A673 (cell line): Measurements from ENCODE around the gene TBX18. TPM values are rescaled to one million over a fixed set of nuclear protein-coding genes. Genes with fewer than 3 reads are reported as not detected.

ENCODE experiments used
- BruUV-seq: library from RNA; stranded (reverse); fragments of 400-500 nt; replicated peaks from 2 replicates; lab custom pipeline; 2021; lab: Mats Ljungman, UMichigan
- CTCF ChIA-PET: fragments of 300-600 bp; sonication (Branson Sonifier 250); formaldehyde crosslinking; loops from one replicate; lab custom pipeline; 2022; ENCODE audit warnings: antibody characterized with exemption; lab: Charles Lee
- POLR2A ChIA-PET: fragments of 300-600 bp; sonication (Branson Sonifier 250); formaldehyde crosslinking; loops from one replicate; lab custom pipeline; 2022; ENCODE audit warnings: antibody characterized with exemption; ENCODE audit not compliant: low non-redundant PET; lab: Charles Lee
- DNase-seq: peaks from one replicate; pipeline ENCODE4 v3.0.0-alpha.2; 2015; ENCODE audit warnings: low spot score
- H3K27ac ChIP-seq: fragments of 200-600 bp; sonication (generic); 2 replicates; pipeline ENCODE4 v1.5.1; 2016; ENCODE audit warnings: mixed run types, low read depth, mild to moderate bottlenecking, mixed read lengths, antibody characterized with exemption, low read length; ENCODE audit not compliant: poor library complexity, severe bottlenecking
- H3K27me3 ChIP-seq: fragments of 200-600 bp; sonication (generic); replicated peaks from 2 replicates; pipeline ENCODE4 v1.6.1; 2017; ENCODE audit warnings: mixed run types, low read depth, mild to moderate bottlenecking, mixed read lengths, antibody characterized with exemption, low read length; ENCODE audit not compliant: insufficient read depth, poor library complexity
- H3K36me3 ChIP-seq: fragments of 200-600 bp; sonication (generic); 2 replicates; pipeline ENCODE4 v1.6.1; 2016; ENCODE audit warnings: mixed run types, mild to moderate bottlenecking, mixed read lengths, antibody characterized with exemption, low read length; ENCODE audit not compliant: insufficient read depth, poor library complexity, severe bottlenecking
- H3K4me1 ChIP-seq: fragments of 200-600 bp; sonication (generic); 2 replicates; pipeline ENCODE4 v1.6.1; 2017; ENCODE audit warnings: mixed run types, mild to moderate bottlenecking, mixed read lengths, antibody characterized with exemption, low read length; ENCODE audit not compliant: insufficient read depth, poor library complexity, severe bottlenecking
- H3K4me3 ChIP-seq: fragments of 200-600 bp; sonication (generic); 2 replicates; pipeline ENCODE4 v1.5.1; 2016; ENCODE audit warnings: low read depth, mixed run types, mild to moderate bottlenecking, mixed read lengths, low read length; ENCODE audit not compliant: poor library complexity, severe bottlenecking
- H3K9me3 ChIP-seq: fragments of 200-600 bp; sonication (generic); 2 replicates; pipeline ENCODE4 v1.6.1; 2016; ENCODE audit warnings: mixed run types, low read depth, mild to moderate bottlenecking, mixed read lengths, antibody characterized with exemption, low read length; ENCODE audit not compliant: poor library complexity, severe bottlenecking
- EZH2 ChIP-seq: fragments of 200-600 bp; sonication (generic); IDR thresholded peaks from 2 replicates; pipeline ENCODE4 v1.6.1; 2017; ENCODE audit warnings: borderline replicate concordance, low read depth, mild to moderate bottlenecking, mixed read lengths, antibody characterized with exemption, low read length; ENCODE audit not compliant: poor library complexity, severe bottlenecking
- intact Hi-C: fragments of 100-400 bp; cut with micrococcal nuclease; formaldehyde crosslinking; loops from one replicate; pipeline ENCODE4 v1.10.0; 2022; ENCODE audit not compliant: unreplicated experiment
- total RNA-seq: library from RNA; stranded (reverse); gene quantifications from 2 replicates; pipeline ENCODE4 v1.2.3, GENCODE V29; 2021
- TF ChIP-seq, protein P1 (sequence below): fragments of 300-800, 200-600 bp; sonication (generic); conservative IDR thresholded peaks from 2 replicates; pipeline ENCODE4 v1.5.1; 2017; ENCODE audit warnings: low read depth, mild to moderate bottlenecking, antibody characterized with exemption, low read length, moderate library complexity, mixed read lengths

Gene TBX18
- total RNA-seq, 1 experiment from 2014 or later = 16.0 TPM

DNA sequence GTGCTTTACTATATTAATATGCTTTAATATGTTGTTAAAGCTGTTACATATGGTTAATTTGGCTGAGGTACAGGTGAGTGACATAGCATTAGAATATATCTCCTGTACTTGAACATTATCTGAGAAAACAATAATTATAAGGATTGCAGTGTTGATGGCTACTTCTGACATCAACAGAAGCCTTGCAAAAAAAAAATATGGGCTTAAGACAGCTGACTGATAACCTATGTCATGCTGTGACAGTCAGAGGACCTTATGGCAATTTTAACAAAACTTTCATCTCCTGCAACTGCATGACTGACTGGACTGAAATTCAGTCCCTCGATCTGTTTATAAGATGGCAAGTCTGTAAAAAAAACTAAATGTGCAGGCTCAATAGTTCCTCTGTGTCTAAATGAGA lies 27.5 kb upstream of the TBX18 start:
- BruUV-seq = no TSS peak
- CTCF ChIA-PET = no interaction called here
- POLR2A ChIA-PET = no interaction called here

DNA sequence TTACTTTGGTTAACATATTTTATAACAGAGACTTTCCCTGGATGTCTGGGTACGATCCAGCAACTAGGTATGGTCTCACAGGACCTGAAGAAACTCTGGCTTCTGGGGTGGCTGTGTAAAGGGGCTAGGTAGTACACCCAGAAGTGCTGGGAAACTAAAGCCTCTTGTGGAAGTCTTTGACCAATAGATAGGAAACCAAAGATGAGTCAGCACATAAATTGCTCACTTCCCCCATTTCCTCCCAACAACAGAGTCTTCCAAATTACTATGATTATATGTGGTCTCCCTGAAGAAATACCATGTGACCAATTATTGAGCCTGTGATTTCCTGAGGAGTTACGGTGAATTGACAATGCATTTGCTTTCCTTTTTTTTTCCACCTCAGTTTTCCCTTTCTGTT lies 26.8 kb upstream of the TBX18 start:
- ChIA-PET POLR2A (interaction anchor here (0.6 kb wide), 2 partner anchors 26 to 81 kb away, joined by 3 read pairs; no protein-coding TSS in a partner anchor), CTCF (no interaction called here)
- peak overlapping the region; percentile 66 for H3K27ac ChIP-seq
- H3K9me3 ChIP-seq = peaks cover 10% of the 10 kb centered on the region
- TF ChIP-seq, protein P1, sequence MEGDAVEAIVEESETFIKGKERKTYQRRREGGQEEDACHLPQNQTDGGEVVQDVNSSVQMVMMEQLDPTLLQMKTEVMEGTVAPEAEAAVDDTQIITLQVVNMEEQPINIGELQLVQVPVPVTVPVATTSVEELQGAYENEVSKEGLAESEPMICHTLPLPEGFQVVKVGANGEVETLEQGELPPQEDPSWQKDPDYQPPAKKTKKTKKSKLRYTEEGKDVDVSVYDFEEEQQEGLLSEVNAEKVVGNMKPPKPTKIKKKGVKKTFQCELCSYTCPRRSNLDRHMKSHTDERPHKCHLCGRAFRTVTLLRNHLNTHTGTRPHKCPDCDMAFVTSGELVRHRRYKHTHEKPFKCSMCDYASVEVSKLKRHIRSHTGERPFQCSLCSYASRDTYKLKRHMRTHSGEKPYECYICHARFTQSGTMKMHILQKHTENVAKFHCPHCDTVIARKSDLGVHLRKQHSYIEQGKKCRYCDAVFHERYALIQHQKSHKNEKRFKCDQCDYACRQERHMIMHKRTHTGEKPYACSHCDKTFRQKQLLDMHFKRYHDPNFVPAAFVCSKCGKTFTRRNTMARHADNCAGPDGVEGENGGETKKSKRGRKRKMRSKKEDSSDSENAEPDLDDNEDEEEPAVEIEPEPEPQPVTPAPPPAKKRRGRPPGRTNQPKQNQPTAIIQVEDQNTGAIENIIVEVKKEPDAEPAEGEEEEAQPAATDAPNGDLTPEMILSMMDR = no peak
- no peak for TF ChIP-seq EZH2
- H3K36me3 ChIP-seq = no peaks in the 10 kb centered on the region
- peak overlapping the region; percentile 12 for H3K4me3 ChIP-seq
- peaks cover 15% of the 10 kb centered on the region for H3K4me1 ChIP-seq
- DNase-seq = peak; percentile 88
- BruUV-seq = no TSS peak
- no peaks in the 10 kb centered on the region for H3K27me3 ChIP-seq
- intact Hi-C loops = no loop called here

More for the DNA sequence above, 27.5 kb upstream of the TBX18 start:
- Histone ChIP-seq H3K9me3 (peaks cover 15% of the 10 kb centered on the region), H3K4me3 (peak overlapping the region; percentile 12), H3K27ac (peak overlapping the region; percentile 66), H3K4me1 (peaks cover 15% of the 10 kb centered on the region), H3K36me3 (no peaks in the 10 kb centered on the region), H3K27me3 (no peaks in the 10 kb centered on the region)
- intact Hi-C loops = no loop called here
- DNase-seq = no peak
- no peak for TF ChIP-seq EZH2
- TF ChIP-seq, protein P1 = no peak

DNA sequence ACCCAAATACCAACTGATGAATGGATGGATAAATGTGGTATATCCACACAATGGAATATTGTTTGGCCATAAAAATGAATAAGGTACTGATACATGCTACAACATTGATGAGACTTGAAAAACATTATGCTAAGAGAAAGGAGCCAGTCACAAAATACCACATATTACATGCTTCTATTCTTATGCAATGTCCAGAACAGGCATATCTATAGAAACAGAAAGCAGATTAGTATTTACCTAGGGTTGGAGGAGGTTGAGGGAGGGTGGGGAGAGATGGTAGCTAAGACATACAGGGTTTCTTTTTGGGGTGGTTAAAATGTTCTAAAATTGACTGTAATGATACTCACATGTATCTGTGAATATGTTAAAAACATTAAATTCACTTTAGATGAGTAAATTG lies 24.8 kb upstream of the TBX18 start:
- POLR2A ChIA-PET = no interaction called here
- Histone ChIP-seq H3K4me1 (peaks cover 15% of the 10 kb centered on the region), H3K27me3 (no peaks in the 10 kb centered on the region), H3K27ac (no peak overlapping the region), H3K4me3 (no peak overlapping the region), H3K36me3 (no peaks in the 10 kb centered on the region), H3K9me3 (peaks cover 5% of the 10 kb centered on the region)
- intact Hi-C loops = no loop called here
- no peak for TF ChIP-seq EZH2
- TF ChIP-seq, protein P1 = no peak
- no peak for DNase-seq
- no TSS peak for BruUV-seq
- CTCF ChIA-PET = no interaction called here
